Activated T-cell treated with anti-CD3 and anti-CD28 coated beads for 48 hours (primary cell): Measurements from ENCODE around the gene ATXN10.
"Not testable (repeated sequence)": the region's sequence is repeated elsewhere in the genome, so short reads cannot be mapped to it uniquely, and the experiment has no call there.

Source experiments
- DNase-seq: peaks from one replicate; pipeline ENCODE4 v3.0.0-alpha.2; 2020; ENCODE audit warnings: low read depth

The ATXN10 gene

DNA sequence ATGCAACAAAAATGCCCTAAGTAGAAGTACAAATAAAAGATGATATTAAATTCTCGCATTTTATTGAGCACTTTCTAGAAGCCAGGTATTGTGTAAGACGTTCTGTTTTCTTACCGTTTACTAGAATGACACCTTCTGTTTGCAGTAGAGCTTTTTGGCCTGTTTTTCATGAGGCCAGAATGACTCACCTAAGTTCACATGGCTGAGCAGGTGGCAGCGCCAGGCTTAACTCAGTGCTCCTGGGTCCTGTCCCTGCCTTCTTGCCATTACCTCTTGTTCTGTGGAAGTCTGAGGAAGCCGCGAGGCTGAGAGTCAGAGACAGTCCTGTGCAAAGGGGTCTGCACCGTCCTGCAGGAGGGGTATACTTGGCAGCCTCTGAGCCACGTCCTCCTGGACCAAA is 113.8 kb downstream of the ATXN10 start:
- no peak for DNase-seq

DNA sequence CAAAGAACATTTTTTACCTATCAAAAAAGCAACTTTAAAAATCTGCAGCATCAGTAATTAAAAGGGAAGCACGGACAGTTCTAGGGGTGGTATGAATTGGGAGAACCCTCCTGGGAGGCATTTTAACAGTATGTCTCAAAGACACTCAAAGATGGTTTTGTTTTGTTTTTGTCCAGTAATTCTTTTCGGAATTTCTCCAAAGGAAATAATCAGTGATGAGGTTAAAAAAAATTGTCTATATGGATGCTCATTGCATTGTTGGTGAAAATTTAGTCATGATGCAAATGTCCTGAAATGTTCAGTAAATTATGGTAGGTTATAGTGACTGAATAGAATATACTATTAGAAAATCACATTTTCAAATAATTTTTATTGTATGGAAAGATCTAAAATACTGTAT is 115.1 kb downstream of the ATXN10 start:
- DNase-seq: no peak

DNA sequence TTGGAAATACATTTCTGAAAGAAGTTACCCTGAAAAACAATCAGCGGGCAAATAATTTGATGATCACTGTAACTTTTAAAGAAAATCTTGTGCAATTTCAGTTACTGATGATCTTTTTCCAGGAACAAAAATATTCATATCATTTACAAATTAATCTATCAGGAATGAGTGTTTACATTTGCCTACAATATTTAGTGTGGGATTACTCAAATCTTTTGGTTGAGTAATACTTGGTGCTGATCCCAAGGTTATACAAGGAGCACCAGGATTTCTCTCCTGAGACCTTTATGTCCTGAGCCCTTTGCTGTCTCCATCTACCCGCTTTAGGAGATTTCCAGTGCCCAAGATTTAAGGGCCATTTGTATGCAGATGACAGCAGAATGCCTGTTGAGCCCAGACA is 116.1 kb downstream of the ATXN10 start:
- DNase-seq: no peak

DNA sequence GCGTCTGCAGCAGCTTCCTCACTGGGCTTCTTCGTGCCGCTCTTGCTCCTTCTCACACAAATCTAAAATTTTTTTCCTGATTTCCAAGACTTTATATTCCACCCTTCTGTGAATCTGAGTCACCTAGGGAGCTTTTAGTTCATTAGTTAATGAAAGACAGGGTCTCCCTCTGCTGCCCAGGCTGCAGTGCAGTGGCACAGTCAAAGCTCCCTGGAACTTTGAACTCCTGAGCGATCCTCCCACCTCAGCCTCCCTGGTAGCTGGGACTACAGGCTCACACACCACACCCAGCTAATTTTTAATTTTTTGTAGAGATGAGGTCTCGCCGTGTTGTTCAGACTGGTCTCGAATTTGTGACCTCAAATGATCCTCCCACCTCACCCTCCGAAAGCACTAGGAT is 116.9 kb downstream of the ATXN10 start:
- no peak for DNase-seq

DNA sequence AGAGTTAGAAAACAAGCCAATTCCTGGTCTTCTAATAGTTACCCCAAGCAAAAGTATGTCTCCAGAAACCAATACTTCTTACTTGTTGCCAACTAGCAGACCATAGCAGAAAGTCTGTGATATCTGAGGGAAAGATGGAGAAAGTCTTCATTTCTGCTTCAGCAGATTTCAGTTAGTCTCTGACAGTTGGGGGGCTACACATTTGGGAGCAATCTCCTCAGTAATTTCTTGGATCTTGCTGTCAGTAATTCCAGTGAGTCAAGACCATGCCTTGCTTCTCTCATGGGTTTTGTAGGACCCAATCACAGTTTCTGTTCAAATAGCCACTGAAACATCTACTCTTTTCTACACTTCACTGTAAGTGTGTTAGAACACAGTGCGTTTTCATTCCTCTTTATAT is 118.8 kb downstream of the ATXN10 start:
- no peak for DNase-seq

DNA sequence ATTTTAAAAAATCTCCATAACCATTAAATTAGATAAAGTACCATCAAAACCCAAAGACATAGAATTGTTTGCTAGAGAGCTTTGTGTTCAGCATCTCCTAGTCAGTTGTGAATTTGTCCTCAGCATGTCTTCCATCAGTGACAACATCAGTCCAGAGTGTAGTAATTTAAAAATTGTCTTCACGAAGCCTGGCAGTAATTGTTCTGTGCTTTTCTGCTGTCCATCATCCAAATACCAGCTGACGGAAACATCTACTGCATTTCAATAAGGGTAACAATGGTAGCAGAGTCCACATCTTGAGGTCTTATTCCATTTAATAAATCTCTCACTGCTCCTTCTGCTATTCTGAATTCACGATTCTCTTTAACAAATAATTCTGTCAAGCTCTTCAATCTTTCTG is 121.5 kb downstream of the ATXN10 start:
- no peak for DNase-seq

DNA sequence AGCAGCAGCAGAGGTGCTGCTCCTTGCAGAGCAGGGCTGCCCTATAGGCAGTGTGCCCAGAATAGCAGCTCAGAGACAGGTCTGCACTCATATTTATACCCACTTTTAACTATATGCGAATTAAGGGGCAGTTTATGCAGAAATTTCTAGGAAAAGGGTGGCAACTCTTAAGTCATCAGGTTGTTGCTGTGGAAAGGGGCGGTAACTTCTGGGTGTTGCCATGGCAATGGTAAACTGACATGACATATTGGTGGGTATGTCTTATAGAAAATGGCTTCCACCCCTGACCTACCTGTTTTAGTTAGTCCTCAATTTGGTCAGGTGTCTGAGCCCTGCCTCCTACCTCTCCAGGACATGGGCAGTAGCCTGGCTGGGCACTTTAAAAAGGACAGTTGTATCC is 122.3 kb downstream of the ATXN10 start:
- no peak for DNase-seq

DNA sequence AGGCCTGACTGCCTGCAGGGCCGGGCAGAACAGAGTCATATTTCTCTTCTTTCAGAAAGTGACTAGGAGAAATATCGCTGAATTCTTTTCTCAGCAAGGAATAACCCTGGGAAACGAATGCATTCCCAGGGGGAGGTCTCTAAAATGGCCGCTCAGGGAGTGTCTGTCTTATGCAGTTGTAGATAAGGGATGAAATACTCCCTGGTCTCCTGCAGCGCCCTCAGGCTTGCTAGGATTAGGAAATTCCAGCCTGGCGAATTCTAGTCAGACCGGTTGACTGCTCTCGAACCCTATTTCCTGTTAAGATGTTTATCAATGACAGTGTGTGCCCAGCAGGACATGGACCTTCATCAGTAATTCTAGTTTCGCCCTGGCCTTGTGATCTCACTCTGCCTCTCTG is 124.4 kb downstream of the ATXN10 start:
- not testable (repeated sequence) for DNase-seq

DNA sequence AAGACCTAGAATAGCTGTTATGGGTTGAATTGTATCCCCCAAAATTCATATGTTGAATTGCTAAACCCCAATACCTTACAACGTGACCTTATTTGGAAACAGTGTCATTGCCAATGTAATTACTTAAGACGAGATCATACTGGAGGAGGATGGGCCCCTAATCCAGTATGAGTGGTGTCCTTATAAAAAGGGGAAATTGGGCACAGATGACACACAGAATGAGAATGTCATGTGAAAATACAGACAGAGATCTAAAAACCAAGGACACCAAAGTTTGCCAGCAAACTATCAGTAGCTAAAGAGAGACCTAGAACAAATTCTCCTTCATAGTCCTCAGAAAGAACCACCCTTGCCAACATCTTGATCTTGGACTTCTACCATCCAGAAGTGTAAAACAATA is 127.7 kb downstream of the ATXN10 start:
- DNase-seq: no peak

DNA sequence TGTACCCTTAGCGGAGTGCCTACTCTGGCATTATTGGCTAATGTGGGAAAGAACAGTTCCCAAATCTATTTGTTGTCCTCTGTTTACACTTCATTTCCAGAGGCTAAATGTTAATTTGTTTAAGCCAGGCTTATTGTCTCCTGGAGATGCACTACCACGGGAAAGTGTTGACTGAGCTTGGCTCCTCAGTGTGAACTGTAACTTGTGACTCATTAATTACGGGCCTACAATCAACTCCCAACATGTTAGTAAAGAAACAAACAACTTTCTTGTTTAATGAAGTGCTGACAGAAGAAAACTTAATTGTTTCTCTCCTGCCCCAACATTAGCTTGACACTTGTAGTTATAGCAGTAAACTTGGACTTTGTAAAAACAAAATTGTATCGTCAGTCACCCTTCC is 130.4 kb downstream of the ATXN10 start:
- no peak for DNase-seq

DNA sequence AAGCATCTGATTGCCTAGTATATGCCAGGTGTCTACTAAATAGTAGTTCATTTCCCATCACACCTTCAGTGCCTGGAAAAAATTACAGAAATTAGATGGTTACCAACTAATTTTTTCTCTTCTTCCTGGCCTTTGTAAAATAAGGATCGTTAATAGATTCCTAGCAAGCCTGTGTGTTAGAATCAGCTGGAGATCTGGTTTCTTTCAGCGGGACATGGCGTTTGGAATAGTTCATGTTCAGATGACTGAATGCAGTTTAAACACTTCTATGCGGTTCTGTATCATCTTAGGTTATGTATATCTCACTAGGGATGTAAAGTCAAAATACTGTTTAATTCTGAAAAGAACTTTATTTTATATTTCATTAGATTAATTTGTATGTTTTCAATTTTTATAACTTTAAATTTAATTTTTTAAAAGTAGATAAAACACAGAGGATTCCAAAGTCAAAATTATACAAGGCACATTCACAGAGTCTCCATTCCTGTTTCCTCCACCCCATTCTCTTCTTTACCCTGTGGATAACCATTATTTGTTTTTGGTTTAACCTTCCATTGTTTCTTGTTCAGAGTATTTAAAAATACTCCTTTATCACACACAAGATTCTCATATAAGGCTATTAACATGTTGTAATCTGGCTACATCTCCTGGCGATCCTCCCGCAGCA is 132.8 kb downstream of the ATXN10 start:
- no peak for DNase-seq

DNA sequence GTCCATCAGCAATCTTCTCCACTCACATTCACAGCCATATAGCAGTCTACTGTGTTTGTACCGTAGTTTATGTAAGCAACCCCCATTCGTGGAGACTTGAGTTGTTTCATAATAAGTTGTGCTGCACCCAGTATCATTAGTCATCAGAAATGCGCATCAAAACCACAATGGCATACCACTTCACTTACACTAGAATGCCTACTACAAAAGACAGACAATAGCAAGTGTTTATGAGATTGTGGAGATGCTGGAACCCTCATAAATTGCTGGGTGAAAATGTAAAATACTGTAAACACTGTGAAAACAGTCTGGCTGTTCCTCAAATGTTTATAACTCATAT is 133.3 kb downstream of the ATXN10 start:
- no peak for DNase-seq

DNA sequence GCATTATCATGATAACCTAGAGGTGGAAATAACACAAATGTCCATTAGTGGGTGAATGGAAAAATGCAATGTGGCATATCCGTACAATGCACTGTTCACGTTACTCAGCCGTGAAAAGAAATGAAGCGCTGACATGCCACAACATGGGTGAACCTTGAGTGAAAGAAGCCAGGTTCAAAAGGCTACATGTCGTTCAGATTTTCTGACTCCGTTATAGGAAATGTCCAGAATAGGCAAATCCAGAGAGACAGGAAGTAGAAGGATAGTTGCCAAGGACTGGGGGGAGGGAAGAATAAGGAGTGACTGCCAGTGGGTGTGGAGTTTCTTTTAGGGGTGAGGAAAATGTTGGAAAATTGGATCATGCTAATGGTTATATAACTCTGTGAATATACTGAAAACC is 133.8 kb downstream of the ATXN10 start:
- no peak for DNase-seq

DNA sequence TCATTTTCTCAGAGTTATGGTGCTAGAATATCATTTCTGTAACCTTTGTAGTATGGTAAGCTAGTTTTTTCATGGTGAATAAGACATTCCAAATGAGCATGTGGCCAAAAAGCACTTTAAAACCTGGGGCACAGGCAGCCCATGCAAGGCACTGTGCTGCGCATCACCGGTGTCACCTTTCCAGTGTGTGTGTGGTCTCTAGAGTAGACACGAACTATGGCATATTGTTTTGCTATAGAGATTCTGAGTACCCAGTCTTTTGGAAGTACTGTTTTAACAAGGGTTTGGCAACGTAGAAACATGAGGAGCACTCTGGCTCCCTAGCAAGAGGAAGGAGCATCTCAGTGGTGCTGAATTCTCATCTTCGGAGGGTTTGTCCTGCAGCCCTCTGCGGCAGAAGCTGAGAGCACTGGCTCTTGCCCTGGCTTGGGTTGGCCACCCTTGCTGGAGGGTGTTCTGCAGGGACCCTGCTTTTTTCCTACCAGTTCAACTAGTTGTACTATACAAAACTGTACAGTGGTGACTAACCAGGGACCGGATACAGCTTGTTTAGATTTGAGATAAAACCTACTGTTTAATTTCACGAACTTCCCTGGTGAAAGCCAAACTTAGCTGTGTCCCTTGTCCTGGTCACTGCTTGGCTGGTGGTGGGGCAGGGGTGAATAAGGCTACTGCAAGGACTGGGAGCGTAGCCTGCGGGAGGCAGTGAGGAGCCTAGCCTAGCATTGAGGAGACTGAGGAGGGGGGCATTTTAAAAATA is 135.7 kb downstream of the ATXN10 start:
- no peak for DNase-seq

DNA sequence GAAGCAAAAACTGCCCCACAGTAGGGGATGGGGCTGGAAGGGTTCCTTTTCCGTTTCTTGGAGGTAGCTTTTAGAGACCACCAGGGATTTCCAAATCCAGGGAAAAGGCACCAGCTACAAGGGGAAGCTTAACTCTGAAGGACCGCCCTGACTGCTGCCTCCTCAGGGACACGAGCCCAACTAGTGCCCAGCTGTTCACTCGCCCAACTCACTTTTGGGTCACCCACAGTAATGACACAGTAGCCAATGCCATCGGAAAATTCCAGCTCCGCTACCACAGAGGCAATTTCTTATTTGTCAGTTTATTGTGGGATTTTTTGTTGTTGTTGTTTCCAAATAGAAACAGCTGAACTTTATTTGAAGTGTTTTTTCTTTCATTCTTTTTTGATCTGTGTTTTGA is 141.3 kb downstream of the ATXN10 start:
- no peak for DNase-seq

DNA sequence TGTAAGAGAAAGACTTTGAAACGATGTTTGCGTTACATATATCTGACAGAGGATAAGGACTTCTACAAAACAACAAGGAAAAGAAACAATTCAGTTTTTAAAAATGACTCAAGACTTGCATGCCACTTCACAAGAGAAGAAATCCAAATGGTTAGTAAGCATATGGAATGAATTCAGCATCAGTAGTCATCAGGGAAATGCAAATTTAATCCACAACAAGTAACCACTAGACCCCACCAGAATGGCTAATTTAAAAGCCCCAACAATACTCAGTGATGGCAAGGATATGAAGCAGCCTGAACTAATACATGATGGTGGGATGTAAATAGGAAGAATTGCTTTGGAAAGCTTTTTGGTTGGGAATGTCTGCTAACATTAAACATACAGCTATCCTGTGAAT is 142.6 kb downstream of the ATXN10 start:
- no peak for DNase-seq

DNA sequence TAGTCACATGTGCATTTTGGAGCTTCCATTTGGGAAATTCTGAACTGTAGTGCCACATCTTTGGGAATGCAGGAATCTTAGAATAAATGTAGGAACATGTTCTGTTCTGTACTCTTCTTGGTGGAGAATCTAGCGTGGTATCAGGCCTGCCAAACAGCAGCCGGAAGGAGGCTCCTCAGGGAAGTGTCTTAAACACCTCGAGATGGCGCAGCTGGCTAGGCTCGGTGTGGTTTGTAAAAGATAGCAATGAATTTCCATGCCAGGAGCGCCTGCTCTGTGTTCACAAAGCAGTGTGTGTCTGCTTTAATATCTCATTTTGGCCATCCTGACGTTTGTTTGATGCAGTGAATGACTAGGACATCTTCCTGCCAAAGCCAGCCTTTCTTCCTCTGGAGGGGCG is 145.1 kb downstream of the ATXN10 start:
- no peak for DNase-seq

DNA sequence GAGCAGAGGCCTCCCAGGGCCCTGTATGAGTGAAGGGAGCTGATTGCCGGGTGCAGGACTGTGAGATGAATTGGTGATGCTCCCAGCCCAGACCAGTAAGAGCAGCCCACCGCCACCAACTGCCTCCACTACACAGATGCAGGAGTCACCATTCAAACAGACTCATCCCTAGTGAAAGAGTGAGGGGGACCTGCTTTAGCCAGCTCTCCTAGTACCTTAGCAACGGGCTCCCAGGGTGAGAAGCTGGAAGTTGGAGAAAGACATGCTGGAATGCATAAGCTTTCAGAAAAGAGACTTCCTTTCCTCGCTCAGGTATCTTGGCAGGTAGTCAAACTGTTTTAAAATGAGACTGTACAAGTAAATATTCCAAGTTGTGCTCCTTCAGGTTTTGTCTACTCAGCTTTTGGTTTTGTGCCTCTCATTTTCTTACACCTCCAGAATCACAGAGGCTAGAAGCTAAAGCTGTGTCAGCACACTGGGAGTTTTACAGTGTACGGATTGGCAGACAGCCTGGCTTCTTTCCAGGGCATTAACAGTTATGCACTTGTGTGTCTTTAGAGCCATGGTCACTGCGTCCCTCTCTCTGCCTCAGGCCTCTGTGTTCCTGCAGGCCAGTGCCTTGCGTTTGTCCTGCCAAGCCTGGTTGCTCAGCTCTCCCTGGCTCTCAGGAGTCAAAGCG is 146.2 kb downstream of the ATXN10 start:
- DNase-seq: no peak

DNA sequence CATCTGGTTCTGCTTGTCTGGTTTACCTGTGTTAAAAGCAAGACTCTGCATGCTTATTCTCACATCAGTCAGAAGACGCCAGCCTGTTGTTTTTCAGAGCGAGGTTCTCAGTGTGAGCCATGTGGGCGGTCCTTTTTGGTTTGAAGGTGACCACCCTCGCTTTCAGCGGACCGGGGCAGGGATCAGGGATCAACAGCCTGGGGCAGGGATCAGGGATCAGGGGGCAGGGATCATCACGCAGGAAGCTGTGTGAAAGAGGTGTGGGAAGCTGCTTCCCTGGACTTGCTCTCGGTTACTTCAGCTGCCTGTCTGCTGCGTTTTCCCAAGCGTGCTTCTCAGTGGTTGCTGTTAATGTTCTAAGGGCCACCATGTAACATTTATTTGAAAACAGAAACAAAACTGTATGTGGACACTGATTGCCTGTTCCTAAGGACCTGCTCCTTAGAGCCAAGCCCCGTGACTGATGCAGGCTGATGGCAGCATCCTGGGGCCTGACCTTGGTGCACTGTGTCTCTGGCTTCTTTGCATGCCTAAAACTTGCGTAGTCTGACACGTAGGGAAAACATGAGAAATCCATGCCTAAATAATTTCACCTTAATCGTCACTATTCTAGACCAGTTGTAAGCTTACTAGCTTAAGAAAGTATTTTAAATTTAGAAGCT is 146.9 kb downstream of the ATXN10 start:
- no peak for DNase-seq

DNA sequence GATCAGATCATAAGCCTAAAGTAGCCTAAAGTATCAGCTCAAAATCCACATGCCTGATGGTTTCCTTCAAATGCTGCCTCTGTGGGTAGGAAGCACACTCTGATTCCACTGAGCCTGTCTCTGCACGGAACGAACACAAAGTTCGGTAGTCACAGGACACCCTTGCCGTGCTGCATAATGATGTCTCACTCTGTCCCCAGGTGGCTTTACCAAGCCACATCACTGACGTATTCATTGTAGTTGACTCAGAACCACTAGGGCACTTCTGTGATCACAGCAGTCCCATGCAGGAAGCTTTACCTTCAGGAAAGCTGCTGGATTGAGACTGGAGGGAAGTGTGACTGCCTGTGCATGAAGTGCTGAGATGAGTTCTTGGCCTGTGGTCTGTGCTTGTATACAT is 147.7 kb downstream of the ATXN10 start:
- DNase-seq: no peak

DNA sequence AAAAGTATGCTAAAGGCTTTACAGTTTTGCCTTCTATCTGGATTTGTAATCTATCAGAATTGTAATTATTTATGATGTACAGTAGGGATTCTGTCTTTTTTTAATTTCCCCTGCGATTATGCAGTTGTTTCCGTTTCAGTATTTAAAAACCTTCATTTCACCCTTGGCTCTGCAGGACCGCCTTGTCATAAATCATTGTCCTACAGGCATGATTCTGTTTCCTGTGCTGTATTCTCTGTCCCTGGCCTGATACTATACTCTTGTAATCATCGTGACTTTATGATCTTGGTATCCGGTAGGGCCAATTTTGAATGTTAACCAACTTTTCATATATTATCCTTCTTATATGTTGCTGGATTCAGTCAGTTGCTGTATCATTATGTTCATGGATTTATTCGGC is 151.7 kb downstream of the ATXN10 start:
- no peak for DNase-seq

DNA sequence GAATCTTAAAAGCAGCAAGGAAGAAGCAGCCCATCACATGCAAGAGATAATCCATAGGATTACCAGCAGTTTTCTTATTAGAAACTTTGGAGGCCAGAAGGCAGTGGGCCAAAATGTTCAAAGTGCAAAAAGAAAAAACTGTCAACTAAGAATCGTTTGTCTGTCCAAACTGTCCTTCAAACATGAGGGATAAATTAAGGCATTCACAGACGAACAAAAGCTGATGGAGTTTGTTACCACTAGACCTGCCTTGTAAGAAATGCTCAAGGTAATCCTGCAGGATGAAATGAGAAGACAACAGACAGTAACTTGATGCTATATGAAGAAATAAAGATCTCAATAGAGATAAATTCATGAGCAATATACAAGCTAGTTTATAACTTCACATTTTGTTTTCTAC is 154.9 kb downstream of the ATXN10 start:
- no peak for DNase-seq

DNA sequence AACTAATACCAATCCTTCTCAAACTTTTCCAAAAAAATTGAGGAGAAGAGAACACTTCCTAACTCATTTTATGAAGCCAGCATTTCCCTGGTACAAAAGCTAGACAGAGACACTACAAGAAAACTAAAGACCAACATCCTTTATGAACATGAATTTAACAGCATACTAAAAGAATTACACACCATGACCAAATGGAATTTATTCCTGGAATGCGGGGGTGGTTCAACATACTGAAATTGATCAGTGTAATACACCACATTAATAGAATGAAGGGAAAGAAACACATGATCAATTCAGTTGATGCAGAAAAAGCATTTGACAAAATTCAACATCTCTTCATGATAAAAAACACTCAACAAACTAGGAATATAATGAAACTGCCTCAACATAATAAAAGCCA is 157.2 kb downstream of the ATXN10 start:
- no peak for DNase-seq
